ENCODE results near the gene GALP.
"Not testable (repeated sequence)": the region's sequence is repeated elsewhere in the genome, so short reads cannot be mapped to it uniquely, and the experiment has no call there.

Gene GALP

GRCh38 chr19:56177564-56178243 is 1.9 kb downstream of the GALP start:
- in situ Hi-C loops (cut with HindIII; ENCODE audit: low sequenced_read_pairs), result no loop called here

- in situ Hi-C loops (cut with HindIII; ENCODE audit: low sequenced_read_pairs), result no loop called here
These were observed 14.0 kb downstream of the GALP start for GRCh38 chr19:56189785-56190184.

GRCh38 chr19:56191115-56191514 is 15.3 kb downstream of the GALP start:
- in situ Hi-C loops (cut with HindIII; ENCODE audit: low sequenced_read_pairs), result no loop called here

GRCh38 chr19:56191711-56192110 is 15.9 kb downstream of the GALP start:
- in situ Hi-C loops (cut with HindIII; ENCODE audit: low sequenced_read_pairs), result no loop called here

GRCh38 chr19:56193981-56194640 is 18.3 kb downstream of the GALP start:
- in situ Hi-C loops (cut with HindIII; ENCODE audit: low sequenced_read_pairs), result no loop called here

- in situ Hi-C loops (cut with HindIII; ENCODE audit: low sequenced_read_pairs), result not testable (repeated sequence)
These were observed 21.8 kb downstream of the GALP start, which contains the start of gene ZSCAN5B for GRCh38 chr19:56197646-56198045. Gene ZSCAN5B, minus strand, starts transcription at chr19:56197783. Its CDS starts 4,731 bp downstream, at chr19:56193052.

- in situ Hi-C loops (cut with HindIII; ENCODE audit: low sequenced_read_pairs), result loop anchor here (10.0 kb wide), 1 partner anchor 135 kb away; no protein-coding TSS in a partner anchor
These were observed 23.9 kb downstream of the GALP start for GRCh38 chr19:56199687-56200086.

GRCh38 chr19:56201973-56202372 is 26.2 kb downstream of the GALP start, which contains the start of gene ZSCAN5C:
Gene ZSCAN5C, plus strand, starts transcription at chr19:56202273. Its CDS starts 3,641 bp downstream, at chr19:56205914.
- in situ Hi-C loops (cut with HindIII; ENCODE audit: low sequenced_read_pairs), result loop anchor here (10.0 kb wide), 1 partner anchor 137 kb away; no protein-coding TSS in a partner anchor

- in situ Hi-C loops (cut with HindIII; ENCODE audit: low sequenced_read_pairs), result loop anchor here (10.0 kb wide), 1 partner anchor 143 kb away; no protein-coding TSS in a partner anchor
These were observed 31.8 kb downstream of the GALP start for GRCh38 chr19:56207581-56207980.

GRCh38 chr19:56209091-56209490 is 33.3 kb downstream of the GALP start:
- in situ Hi-C loops (cut with HindIII; ENCODE audit: low sequenced_read_pairs), result loop anchor here (10.0 kb wide), 1 partner anchor 144 kb away; no protein-coding TSS in a partner anchor

GRCh38 chr19:56210036-56210435 is 34.2 kb downstream of the GALP start:
- in situ Hi-C loops (cut with HindIII; ENCODE audit: low sequenced_read_pairs), result not testable (repeated sequence)

- in situ Hi-C loops (cut with HindIII; ENCODE audit: low sequenced_read_pairs), result no loop called here
These were observed 35.9 kb downstream of the GALP start for GRCh38 chr19:56211718-56212117.

GRCh38 chr19:56217039-56217949 is 41.5 kb downstream of the GALP start:
- in situ Hi-C loops (cut with HindIII; ENCODE audit: low sequenced_read_pairs), result no loop called here

- in situ Hi-C loops (cut with HindIII; ENCODE audit: low sequenced_read_pairs), result no loop called here
These were observed 43.2 kb downstream of the GALP start for GRCh38 chr19:56218961-56219360.

GRCh38 chr19:56221442-56221841 is 45.6 kb downstream of the GALP start:
- in situ Hi-C loops (cut with HindIII; ENCODE audit: low sequenced_read_pairs), result not testable (repeated sequence)

GRCh38 chr19:56221851-56222250 is 46.0 kb downstream of the GALP start:
- in situ Hi-C loops (cut with HindIII; ENCODE audit: low sequenced_read_pairs), result no loop called here

- in situ Hi-C loops (cut with HindIII; ENCODE audit: low sequenced_read_pairs), result no loop called here
These were observed 47.1 kb downstream of the GALP start for GRCh38 chr19:56222901-56223300.

- in situ Hi-C loops (cut with HindIII; ENCODE audit: low sequenced_read_pairs), result no loop called here
These were observed 47.7 kb downstream of the GALP start for GRCh38 chr19:56223481-56223880.
